Ovary (tissue), 3 donors: Measurements from ENCODE around the gene BTBD9.

Experiments
- POLR2A ChIP-seq: fragments of 450-650 bp; IDR thresholded peaks from one replicate; pipeline ENCODE4 v1.6.1; 2017; ENCODE audit warnings: antibody characterized with exemption, mild to moderate bottlenecking, moderate library complexity
- TF ChIP-seq, protein P1 (sequence below), 3 donors: fragments of 450-650 bp in 2 of 3; fragments of 200-600 bp in 1 of 3; IDR thresholded peaks; one replicate each; pipeline versions ENCODE4 v1.5.1 to v1.8.0; 2016 to 2022; ENCODE audit warnings: antibody characterized with exemption in 3 of 3, mild to moderate bottlenecking in 1 of 3
- donor health status: DM: no; HTN: no; CAD: no.

DNA sequence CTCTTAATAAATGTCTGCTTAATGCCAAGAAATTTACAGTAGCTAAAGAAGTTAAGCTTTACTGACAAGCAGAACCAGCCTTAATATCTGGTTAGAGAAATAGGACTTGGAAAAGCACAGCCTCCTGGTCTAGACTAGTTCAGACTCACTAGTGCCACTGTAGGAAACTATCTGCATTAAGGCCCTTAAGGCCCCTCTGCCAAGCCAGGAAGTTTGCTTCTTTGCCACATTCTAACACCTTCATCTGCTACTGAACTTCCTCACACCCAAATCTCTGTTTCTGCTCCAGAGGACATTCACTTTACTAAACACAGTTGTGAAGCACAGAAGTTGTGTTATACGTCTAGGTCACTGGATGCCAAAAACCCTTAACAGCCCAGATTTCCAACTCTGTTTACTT lies 302.8 kb downstream of the BTBD9 start:
- TF ChIP-seq, protein P1, sequence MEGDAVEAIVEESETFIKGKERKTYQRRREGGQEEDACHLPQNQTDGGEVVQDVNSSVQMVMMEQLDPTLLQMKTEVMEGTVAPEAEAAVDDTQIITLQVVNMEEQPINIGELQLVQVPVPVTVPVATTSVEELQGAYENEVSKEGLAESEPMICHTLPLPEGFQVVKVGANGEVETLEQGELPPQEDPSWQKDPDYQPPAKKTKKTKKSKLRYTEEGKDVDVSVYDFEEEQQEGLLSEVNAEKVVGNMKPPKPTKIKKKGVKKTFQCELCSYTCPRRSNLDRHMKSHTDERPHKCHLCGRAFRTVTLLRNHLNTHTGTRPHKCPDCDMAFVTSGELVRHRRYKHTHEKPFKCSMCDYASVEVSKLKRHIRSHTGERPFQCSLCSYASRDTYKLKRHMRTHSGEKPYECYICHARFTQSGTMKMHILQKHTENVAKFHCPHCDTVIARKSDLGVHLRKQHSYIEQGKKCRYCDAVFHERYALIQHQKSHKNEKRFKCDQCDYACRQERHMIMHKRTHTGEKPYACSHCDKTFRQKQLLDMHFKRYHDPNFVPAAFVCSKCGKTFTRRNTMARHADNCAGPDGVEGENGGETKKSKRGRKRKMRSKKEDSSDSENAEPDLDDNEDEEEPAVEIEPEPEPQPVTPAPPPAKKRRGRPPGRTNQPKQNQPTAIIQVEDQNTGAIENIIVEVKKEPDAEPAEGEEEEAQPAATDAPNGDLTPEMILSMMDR (IDR thresholded peaks at IDR 0.05), result no peak
- TF ChIP-seq POLR2A, result no peak
